GM18517 (cell line): ENCODE measurements around the gene NINJ2.

Experiments
- ATAC-seq: cut with Tn5 transposase; IDR thresholded peaks from one replicate; pipeline ENCODE4 v1.9.1; 2021; ENCODE audit warnings: mild to moderate bottlenecking, moderate library complexity; ENCODE audit not compliant: unreplicated experiment

NINJ2 gene

DNA sequence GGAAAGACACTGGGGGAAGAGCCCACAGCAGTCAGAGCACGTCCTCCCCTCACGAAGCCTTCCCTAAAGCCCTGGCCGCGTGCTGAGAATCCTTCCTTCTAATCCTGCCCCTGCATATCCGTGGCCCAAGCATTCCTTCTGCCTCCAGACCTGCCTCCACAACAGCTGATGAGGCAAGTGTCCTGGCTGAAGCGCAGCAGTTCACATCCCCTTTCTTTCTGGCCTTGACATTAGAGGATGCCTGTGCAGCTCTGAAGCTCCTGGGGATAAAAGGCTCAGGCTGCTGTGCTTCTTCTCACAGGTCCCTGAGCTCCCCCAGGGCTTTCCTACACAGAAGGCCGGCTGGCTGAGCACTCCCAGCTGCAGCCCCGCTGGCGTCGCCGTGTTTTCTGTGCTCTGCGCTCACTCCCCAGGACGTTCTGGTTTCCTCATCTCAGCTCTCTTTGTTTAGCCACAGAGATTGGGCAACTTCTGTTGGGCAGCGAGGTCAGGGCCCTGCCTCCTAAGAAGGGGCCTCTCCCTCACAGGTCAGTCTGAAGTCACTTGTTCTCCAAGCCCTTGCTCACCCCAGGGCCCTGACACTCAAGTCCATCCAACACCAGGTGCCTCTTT is 45.8 kb downstream of the NINJ2 start:
- ATAC-seq, result no peak

DNA sequence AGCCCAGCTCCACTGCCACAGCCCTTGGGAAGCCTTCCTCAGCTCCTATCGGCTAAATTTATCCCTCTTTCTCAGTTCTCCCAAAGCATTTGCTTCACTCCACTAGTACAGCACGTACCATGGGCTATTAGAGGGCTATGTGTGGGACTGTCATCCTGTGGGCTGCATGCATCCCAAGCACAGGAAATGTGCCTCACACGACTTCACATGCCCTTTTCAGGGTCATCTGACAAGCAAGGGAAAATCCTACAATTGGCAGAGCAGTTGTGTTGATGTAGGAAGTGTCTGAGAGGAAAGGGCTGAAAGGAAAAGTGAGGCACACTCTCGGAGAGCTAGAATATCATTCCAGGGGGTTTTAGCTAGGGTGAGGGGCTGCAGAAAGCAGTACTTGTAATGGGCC is 47.6 kb downstream of the NINJ2 start:
- ATAC-seq, result no peak

DNA sequence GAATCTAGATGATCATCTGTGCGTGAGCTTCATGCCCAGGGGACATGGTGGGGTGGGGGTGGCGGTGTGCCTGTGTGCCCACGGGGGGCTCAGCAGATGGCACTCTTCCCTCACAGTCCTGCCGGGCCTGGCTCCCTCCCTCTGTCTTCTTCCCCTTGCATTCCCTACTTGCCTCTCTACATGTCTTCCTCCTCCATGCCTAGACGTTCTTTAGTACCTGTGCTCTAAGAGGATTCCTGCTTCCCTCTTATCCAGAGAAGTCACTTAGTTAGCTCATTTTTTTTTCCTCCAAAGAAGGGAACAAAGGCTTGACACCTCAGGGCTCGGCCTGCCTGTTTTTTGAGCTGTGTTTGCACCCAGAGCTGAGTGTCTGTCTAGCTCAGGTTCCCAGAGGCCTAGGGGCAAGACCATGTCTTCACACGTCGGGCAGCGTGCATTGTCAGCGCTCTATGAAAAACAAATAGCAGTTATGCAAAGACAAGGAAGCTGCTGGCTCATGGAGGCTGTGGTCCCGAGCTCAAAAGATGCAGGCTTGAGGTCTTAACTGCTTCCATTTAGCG is 48.8 kb downstream of the NINJ2 start:
- ATAC-seq, result no peak

DNA sequence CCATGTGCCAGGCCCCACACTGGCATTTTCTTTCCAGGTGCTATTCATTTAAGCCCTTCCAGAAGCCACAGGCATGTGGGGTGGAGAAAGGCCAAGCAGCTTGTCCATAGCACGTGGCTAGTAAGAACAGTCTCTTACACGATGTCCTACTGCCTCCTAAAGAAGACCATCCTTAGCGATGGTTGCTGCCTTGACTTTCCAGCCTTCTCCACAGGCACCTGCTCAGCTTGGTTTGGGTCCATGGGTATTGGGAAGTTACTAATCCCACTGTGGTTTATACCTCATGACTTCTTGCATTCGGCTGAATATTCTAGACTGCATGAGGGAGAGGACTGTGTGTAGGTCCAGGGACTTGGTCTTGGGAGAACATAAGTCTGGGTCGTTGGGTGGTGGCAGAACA is 49.2 kb downstream of the NINJ2 start:
- no peak for ATAC-seq

- ATAC-seq, result no peak
These were observed 50.4 kb downstream of the NINJ2 start for GRCh38 chr12:612886-613285.

- no peak for ATAC-seq
These were observed 51.0 kb downstream of the NINJ2 start for GRCh38 chr12:612293-612692.

GRCh38 chr12:611721-612120 is 51.5 kb downstream of the NINJ2 start:
- ATAC-seq, result no peak

DNA sequence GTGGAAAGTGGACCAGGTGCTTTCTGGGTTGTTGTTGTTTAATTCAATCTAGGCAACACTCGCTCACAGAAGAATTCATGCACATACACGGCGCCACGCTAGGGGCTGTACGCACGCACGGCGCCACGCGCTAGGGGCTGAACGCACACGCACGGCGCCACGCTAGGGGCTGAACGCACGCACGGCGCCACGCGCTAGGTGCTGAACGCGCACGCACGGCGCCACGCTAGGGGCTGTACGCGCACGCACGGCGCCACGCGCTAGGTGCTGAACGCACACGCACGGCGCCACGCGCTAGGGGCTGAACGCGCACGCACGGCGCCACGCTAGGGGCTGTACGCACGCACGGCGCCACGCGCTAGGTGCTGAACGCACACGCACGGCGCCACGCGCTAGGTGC is 54.3 kb downstream of the NINJ2 start:
- no peak for ATAC-seq

DNA sequence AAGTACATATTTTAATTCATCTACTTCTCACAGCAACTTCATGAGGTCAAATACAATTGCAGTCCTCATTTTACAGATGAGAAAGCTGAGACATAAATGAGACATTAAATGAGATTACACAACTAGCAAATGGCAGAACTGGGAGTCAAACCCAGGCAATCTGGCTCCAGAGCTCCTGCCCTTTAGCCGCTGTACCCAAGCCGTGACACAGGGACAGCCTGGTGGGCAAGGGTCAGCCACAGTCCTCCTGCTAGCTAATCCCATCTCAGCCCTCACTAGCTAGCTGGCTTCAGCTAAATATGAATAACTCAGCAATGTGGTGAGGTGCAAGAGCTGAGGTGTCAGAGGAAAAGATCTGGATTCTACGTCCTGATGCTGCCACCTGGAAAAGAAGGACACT is 54.8 kb downstream of the NINJ2 start:
- no peak for ATAC-seq

DNA sequence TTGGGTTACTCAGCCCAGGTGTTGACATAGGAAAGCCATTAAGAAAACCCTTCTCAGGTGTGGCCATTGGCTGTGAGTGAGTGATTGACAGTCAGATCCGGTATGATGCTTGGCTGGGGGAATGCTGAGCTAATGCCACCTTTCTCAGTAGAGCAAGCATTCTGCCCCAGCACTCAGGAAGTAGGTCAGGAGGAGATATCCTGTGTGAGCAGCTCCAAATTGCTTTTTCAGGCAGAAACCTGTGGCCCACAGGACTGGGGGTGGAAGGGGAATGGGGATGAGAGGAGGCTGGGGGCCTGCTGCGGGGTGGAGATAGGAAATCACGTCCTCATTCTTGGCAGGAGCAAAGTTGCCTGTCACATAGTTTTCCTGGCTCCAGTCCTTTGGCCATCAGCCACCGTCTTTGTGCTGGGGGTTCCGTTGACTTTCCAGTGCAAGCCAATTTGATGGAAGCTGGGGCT is 55.7 kb downstream of the NINJ2 start:
- ATAC-seq, result no peak

DNA sequence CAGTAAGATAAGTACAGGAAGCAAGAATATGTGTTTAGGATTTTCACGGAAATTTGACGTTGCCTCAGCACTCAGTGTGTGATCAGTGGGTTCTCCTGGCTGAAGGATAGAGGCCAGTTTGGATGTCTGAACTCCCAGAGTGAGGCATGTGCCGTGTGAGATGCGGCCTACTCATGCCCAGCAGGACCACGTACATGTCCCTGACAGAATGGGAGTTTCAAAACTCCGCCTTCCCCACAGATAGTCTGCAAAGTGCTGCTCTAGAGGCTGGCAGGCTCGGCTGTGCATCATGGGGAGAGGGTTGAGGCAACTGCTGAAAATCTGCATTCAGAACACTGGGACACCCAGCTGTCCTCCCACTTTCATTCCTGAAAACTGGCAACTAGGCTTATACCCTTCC is 58.3 kb downstream of the NINJ2 start:
- no peak for ATAC-seq

- ATAC-seq, result no peak
These were observed 60.6 kb downstream of the NINJ2 start for GRCh38 chr12:602700-603068.

- ATAC-seq, result no peak
These were observed 61.1 kb downstream of the NINJ2 start for GRCh38 chr12:601976-602699.

- ATAC-seq, result no peak
These were observed 63.5 kb downstream of the NINJ2 start for GRCh38 chr12:599756-600155.

GRCh38 chr12:597926-598568 is 65.2 kb downstream of the NINJ2 start:
- ATAC-seq, result no peak

GRCh38 chr12:593396-594270 is 69.6 kb downstream of the NINJ2 start:
- ATAC-seq, result no peak

DNA sequence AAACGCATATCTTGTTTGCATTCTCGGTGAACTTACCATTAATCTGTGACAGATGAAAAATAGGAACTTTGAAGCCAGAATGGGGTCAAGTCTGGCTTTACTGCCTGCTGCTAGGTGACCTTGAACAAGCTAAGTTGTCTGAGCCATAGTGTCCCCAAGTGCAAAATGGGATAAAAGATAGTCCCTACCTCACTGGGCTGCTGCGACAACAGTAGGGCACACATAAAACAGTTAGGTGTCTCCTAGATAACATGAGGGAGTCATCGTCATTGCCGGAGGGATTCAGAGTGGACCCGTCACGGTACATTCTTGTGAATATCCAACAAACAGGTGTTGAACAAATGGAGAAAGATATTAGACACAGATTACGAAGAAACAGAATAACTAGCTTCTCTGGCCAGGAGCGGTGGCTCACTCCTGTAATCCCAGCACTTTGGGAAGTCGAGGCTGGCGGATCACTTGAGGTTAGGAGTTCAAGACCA is 71.2 kb downstream of the NINJ2 start:
- no peak for ATAC-seq

DNA sequence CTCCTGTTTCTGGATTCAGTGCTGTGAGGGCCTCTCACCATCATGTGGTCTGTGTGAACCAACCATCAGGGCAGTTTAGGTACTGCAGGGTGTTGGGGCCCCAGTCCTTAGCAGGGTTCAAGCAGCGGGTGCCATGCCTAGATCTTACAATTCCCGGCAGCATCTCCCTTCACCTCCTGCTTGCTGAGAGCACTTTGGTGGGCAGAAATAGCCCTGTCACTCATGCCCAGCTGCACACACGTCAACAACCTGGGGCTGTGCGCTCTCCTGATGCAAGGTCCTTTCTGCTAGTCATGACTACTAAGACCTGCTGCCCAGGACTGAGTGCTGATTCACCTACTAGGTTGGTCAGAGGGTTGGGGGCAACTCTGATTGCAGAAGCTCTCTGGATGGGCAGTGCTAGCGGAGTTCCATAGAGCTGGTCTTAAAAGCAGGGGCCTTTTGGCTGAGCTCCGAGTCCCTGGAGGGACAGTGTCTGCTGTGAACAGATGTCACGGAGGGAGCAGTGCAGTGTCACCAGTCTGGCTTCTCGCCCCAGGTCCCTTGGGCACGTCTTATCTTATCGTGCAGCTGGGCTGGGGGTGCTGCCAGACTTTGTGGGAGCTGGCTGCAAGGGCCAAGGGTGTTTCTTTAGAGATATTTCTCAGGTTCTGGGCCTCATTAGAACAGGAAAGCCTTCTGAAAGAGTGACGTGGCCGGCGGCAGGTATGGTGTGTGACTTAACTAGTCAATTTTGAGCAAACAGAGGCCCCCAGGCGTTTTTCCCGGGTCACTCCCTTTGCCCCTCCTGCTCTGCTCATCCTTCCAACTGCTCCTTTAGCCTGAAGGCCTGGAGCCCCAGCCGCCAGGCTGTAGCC is 71.8 kb downstream of the NINJ2 start:
- ATAC-seq, result no peak

GRCh38 chr12:590206-590750 is 73.0 kb downstream of the NINJ2 start:
- ATAC-seq, result no peak

GRCh38 chr12:588646-589045 is 74.6 kb downstream of the NINJ2 start:
- ATAC-seq, result no peak
